Trophoblast cell (in vitro differentiated cells and primary cell): Measurements from ENCODE around the gene PPP1R12A.

ENCODE experiments used
- DNase-seq, 2 donors: peaks; one replicate each; pipeline ENCODE4 v3.0.0-alpha.2; 2016
- H2AFZ ChIP-seq: 2 replicates; pipeline ENCODE4 v1.6.1; 2013; ENCODE audit warnings: low read length, moderate library complexity, mild to moderate bottlenecking; ENCODE audit not compliant: insufficient read depth, poor library complexity
- H2AK5ac ChIP-seq: 2 replicates; pipeline ENCODE4 v1.6.1; 2013; ENCODE audit warnings: mild to moderate bottlenecking, low read length
- H2BK120ac ChIP-seq: 2 replicates; pipeline ENCODE4 v1.6.1; 2013; ENCODE audit warnings: low read length, mild to moderate bottlenecking, moderate library complexity; ENCODE audit not compliant: insufficient read depth, poor library complexity
- H2BK12ac ChIP-seq: 2 replicates; pipeline ENCODE4 v1.6.1; 2013; ENCODE audit warnings: mild to moderate bottlenecking, low read length, moderate library complexity
- H2BK5ac ChIP-seq: 2 replicates; pipeline ENCODE4 v1.6.1; 2013; ENCODE audit warnings: low read length, low read depth, moderate library complexity, mild to moderate bottlenecking; ENCODE audit not compliant: poor library complexity
- H3K14ac ChIP-seq: 2 replicates; pipeline ENCODE4 v1.6.1; 2013; ENCODE audit warnings: mild to moderate bottlenecking, low read length
- H3K18ac ChIP-seq: 2 replicates; pipeline ENCODE4 v1.6.1; 2013; ENCODE audit warnings: mild to moderate bottlenecking, low read length
- H3K23ac ChIP-seq: 2 replicates; pipeline ENCODE4 v1.6.1; 2013; ENCODE audit warnings: low read length
- H3K27ac ChIP-seq: 2 replicates; pipeline ENCODE4 v1.5.1; 2013; ENCODE audit warnings: low read depth, mild to moderate bottlenecking, inconsistent platforms, low read length, moderate library complexity
- H3K27me3 ChIP-seq: 2 replicates; pipeline ENCODE4 v1.6.1; 2013; ENCODE audit warnings: inconsistent platforms, mild to moderate bottlenecking, low read length, moderate library complexity; ENCODE audit not compliant: insufficient read depth
- H3K36me3 ChIP-seq, 2 experiments: 1 replicate in 1 of 2; 2 replicates in 1 of 2; pipeline ENCODE4 v1.6.1; 2013; ENCODE audit warnings: low read length in 2 of 2, mild to moderate bottlenecking in 2 of 2, moderate library complexity in 1 of 2; ENCODE audit not compliant: insufficient read depth in 2 of 2, control insufficient read depth in 1 of 2
- H3K4ac ChIP-seq: 2 replicates; pipeline ENCODE4 v1.6.1; 2013; ENCODE audit warnings: low read depth, mild to moderate bottlenecking, low read length, moderate library complexity
- H3K4me1 ChIP-seq, 2 experiments: 1 replicate in 1 of 2; 2 replicates in 1 of 2; pipeline ENCODE4 v1.6.1; 2013; ENCODE audit warnings: low read length in 2 of 2, mild to moderate bottlenecking in 2 of 2, moderate library complexity in 1 of 2; ENCODE audit not compliant: insufficient read depth in 2 of 2, control insufficient read depth in 1 of 2
- H3K4me2 ChIP-seq: 2 replicates; pipeline ENCODE4 v1.6.1; 2013; ENCODE audit warnings: inconsistent platforms, mild to moderate bottlenecking, low read length, moderate library complexity
- H3K4me3 ChIP-seq: 2 replicates; pipeline ENCODE4 v1.5.1; 2013; ENCODE audit warnings: mild to moderate bottlenecking, low read depth, low read length, inconsistent platforms
- H3K79me1 ChIP-seq: one replicate; pipeline ENCODE4 v1.6.1; 2013; ENCODE audit warnings: low read length
- H3K79me2 ChIP-seq: 2 replicates; pipeline ENCODE4 v1.6.1; 2013; ENCODE audit warnings: low read length, mild to moderate bottlenecking; ENCODE audit not compliant: control insufficient read depth, insufficient read depth, poor library complexity
- H3K9ac ChIP-seq: 2 replicates; pipeline ENCODE4 v1.6.1; 2013; ENCODE audit warnings: mild to moderate bottlenecking, low read length
- H3K9me3 ChIP-seq: 2 replicates; pipeline ENCODE4 v1.6.1; 2013; ENCODE audit warnings: low read depth, mild to moderate bottlenecking, control low read depth, inconsistent platforms, low read length; ENCODE audit not compliant: insufficient read depth
- H4K12ac ChIP-seq: 2 replicates; pipeline ENCODE4 v1.6.1; 2013; ENCODE audit warnings: low read depth, mild to moderate bottlenecking, low read length, moderate library complexity
- H4K8ac ChIP-seq: 2 replicates; pipeline ENCODE4 v1.6.1; 2013; ENCODE audit warnings: low read depth, mild to moderate bottlenecking, low read length, moderate library complexity
- H4K91ac ChIP-seq: one replicate; pipeline ENCODE4 v1.6.1; 2013; ENCODE audit warnings: low read depth, mild to moderate bottlenecking, low read length, moderate library complexity
- WGBS: extraction: QIAGEN DNeasy Blood & Tissue Kit; methylation state at CpG from one replicate; pipeline ENCODE4 v1.1.7; 2013; ENCODE audit warnings: missing lambda C conversion rate; ENCODE audit not compliant: insufficient read length, insufficient coverage; ENCODE audit errors: extremely low coverage; 5-methylcytosine and 5-hydroxymethylcytosine counted together

PPP1R12A gene

DNA sequence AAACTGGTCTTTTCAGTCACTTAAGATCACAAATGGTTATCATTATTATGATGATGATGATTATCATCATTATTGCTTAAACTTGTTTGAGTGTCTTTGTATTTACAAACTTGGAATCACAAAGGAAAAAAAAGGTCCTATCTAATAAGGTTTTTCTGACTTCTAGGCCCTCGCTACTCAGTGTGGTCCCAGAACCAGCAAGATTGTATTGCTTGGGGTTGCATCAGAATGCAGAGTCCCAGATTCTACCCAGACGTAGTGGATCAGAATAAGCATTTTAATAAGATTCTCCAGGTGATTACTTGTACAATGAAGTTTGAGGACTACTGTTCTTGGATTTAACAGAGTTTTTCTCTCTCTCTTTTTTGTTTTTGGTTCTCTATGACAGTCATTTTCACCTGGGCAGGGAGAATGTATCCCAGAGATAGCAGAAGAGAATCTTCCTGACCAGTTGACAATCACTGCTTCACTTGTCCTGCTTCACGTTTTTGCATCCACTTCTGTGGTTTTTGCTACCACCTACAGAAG is 29.3 kb upstream of the PPP1R12A start:
- H3K23ac ChIP-seq: no peak overlapping the region
- H3K27ac ChIP-seq: no peak overlapping the region
- no peak overlapping the region for H3K4ac ChIP-seq
- no peak overlapping the region for H2BK12ac ChIP-seq
- no CpG with 5 or more reads among the region's 3 CpGs for WGBS
- no peaks in the 10 kb centered on the region for H3K79me1 ChIP-seq
- H2BK120ac ChIP-seq: no peak overlapping the region
- H2BK5ac ChIP-seq: no peak overlapping the region
- no peaks in the 10 kb centered on the region for H3K4me1 ChIP-seq
- H3K27me3 ChIP-seq: no peaks in the 10 kb centered on the region
- no peaks in the 10 kb centered on the region for H3K79me2 ChIP-seq
- H3K18ac ChIP-seq: no peak overlapping the region
- no peak overlapping the region for H3K4me2 ChIP-seq
- no peak overlapping the region for H3K14ac ChIP-seq
- H2AK5ac ChIP-seq: no peak overlapping the region
- H3K4me3 ChIP-seq: no peak overlapping the region
- H3K9ac ChIP-seq: no peak overlapping the region
- H4K12ac ChIP-seq: no peak overlapping the region
- H2AFZ ChIP-seq: no peak overlapping the region
- no peak overlapping the region for H4K91ac ChIP-seq
- no peaks in the 10 kb centered on the region for H3K36me3 ChIP-seq
- H3K9me3 ChIP-seq: no peaks in the 10 kb centered on the region
- no peak overlapping the region for H4K8ac ChIP-seq
- no peak for DNase-seq

DNA sequence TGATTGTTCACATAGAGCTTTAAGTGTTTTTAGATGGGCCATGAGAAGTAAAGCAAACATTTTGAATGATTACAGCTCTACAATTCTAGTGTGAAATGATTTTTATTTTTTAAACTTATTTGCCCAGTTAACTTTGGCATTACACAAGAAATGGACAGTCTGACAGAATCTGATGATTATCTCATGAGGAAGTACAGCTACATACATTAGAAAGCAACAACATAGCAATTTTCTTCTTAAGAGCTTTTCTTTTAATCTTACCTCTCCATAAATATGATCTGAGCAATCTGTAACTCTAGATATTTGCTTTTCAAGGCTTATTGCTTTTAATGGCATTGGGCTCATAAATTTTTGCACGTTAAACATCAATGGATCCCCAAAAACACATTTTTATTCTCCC is 26.5 kb upstream of the PPP1R12A start:
- Histone ChIP-seq H3K27me3 (no peaks in the 10 kb centered on the region), H3K18ac (no peak overlapping the region), H2BK12ac (no peak overlapping the region), H3K4me1 (no peaks in the 10 kb centered on the region), H4K12ac (no peak overlapping the region), H3K36me3 (no peaks in the 10 kb centered on the region), H2AFZ (no peak overlapping the region), H3K4me2 (no peak overlapping the region), H3K9me3 (no peaks in the 10 kb centered on the region), H3K4ac (no peak overlapping the region), H4K91ac (no peak overlapping the region), H4K8ac (no peak overlapping the region), H3K9ac (no peak overlapping the region), H3K23ac (no peak overlapping the region), H2BK120ac (no peak overlapping the region), H3K79me1 (no peaks in the 10 kb centered on the region), H3K27ac (no peak overlapping the region), H3K79me2 (no peaks in the 10 kb centered on the region), H3K4me3 (no peak overlapping the region), H2BK5ac (no peak overlapping the region), H2AK5ac (no peak overlapping the region), H3K14ac (no peak overlapping the region)
- whole genome bisulfite sequencing: no CpG with 5 or more reads among the region's 1 CpG
- no peak for DNase-seq

DNA sequence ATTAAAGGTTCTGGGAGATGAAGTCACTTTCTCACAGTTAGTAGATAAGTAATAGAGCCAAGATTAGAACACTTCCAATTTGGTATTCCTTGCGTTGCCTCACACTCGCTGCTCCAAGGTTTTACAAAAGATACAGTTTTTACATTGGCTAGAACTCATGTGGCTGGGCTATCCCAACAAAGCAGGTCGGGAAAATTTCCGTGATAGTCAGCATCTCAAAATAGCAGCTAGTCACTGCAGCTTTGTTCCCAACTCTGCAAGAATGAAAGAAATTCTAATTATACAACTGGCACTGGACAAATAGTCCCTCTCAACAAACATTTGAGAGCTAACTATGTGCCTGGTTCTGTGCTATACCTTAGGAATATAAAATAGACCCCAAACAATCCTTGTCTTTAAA is 24.6 kb upstream of the PPP1R12A start:
- no peak overlapping the region for H2BK5ac ChIP-seq
- no peak overlapping the region for H4K12ac ChIP-seq
- no peak overlapping the region for H3K18ac ChIP-seq
- H3K79me1 ChIP-seq: no peaks in the 10 kb centered on the region
- H2AK5ac ChIP-seq: no peak overlapping the region
- H3K4me3 ChIP-seq: no peak overlapping the region
- no peaks in the 10 kb centered on the region for H3K4me1 ChIP-seq
- no peak overlapping the region for H2AFZ ChIP-seq
- H2BK12ac ChIP-seq: no peak overlapping the region
- H3K23ac ChIP-seq: no peak overlapping the region
- H3K9me3 ChIP-seq: peaks cover 5% of the 10 kb centered on the region
- H3K4ac ChIP-seq: no peak overlapping the region
- no peak for DNase-seq
- no peaks in the 10 kb centered on the region for H3K79me2 ChIP-seq
- H3K14ac ChIP-seq: no peak overlapping the region
- H3K36me3 ChIP-seq: no peaks in the 10 kb centered on the region
- H3K4me2 ChIP-seq: no peak overlapping the region
- H4K8ac ChIP-seq: no peak overlapping the region
- no peak overlapping the region for H3K9ac ChIP-seq
- H3K27me3 ChIP-seq: no peaks in the 10 kb centered on the region
- H4K91ac ChIP-seq: no peak overlapping the region
- no CpG with 5 or more reads among the region's 4 CpGs for WGBS
- no peak overlapping the region for H3K27ac ChIP-seq
- no peak overlapping the region for H2BK120ac ChIP-seq

DNA sequence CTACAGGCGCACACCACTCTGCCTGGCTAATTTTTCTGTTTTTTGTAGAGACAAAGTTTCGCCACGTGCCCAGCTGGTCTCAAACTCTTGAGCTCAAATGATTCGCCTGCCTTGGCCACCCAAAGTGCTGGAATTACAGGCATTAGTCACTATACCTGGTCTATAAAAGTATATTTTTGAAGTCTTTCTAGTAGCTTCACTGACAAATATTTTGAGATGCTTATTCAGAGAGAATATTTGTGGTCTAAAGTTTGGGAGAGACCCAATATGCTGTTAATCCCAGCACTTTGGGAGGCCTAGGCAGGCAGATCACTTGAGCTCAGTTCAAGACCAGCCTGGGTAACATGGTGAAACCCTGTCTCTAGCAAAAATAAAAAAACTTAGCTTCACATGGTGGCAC is 22.0 kb upstream of the PPP1R12A start:
- DNase-seq: no peak
- Histone ChIP-seq H3K9me3 (peaks cover 5% of the 10 kb centered on the region), H3K27me3 (no peaks in the 10 kb centered on the region), H3K27ac (no peak overlapping the region), H2BK12ac (no peak overlapping the region), H3K4ac (no peak overlapping the region), H3K23ac (no peak overlapping the region), H3K9ac (no peak overlapping the region), H4K91ac (no peak overlapping the region), H2BK120ac (no peak overlapping the region), H3K79me2 (no peaks in the 10 kb centered on the region), H2AFZ (no peak overlapping the region), H3K14ac (no peak overlapping the region), H3K4me1 (no peaks in the 10 kb centered on the region), H3K18ac (no peak overlapping the region), H3K4me3 (no peak overlapping the region), H4K12ac (no peak overlapping the region), H2AK5ac (no peak overlapping the region), H3K4me2 (no peak overlapping the region), H4K8ac (no peak overlapping the region), H3K79me1 (no peaks in the 10 kb centered on the region), H3K36me3 (no peaks in the 10 kb centered on the region), H2BK5ac (no peak overlapping the region)
- WGBS: no CpG with 5 or more reads among the region's 4 CpGs
